Measurements from ENCODE around the gene PLD4.
"Not testable (repeated sequence)": the region's sequence is repeated elsewhere in the genome, so short reads cannot be mapped to it uniquely, and the experiment has no call there.

- not testable (repeated sequence) for TF ChIP-seq POLR2A, CTCF (IDR thresholded peaks at IDR 0.05)
These were observed 21.6 kb downstream of the PLD4 start for GRCh38 chr14:104945986-104946965.

Measured in suprapubic skin (tissue), 3 donors.